Transverse colon (tissue), 4 donors: ENCODE data around the gene SIK3. TPM values are rescaled to one million over a fixed set of nuclear protein-coding genes. Genes with fewer than 3 reads are reported as not detected.

Experiments
- DNase-seq: peaks from one replicate; pipeline ENCODE4 v3.0.0-alpha.2; 2019
- H3K27ac ChIP-seq, 4 donors: fragments of 200-600 bp; sonication (generic); 2 replicates each; pipeline ENCODE4 v1.5.1; 2016 to 2018; ENCODE audit warnings: inconsistent platforms in 4 of 4
- H3K27me3 ChIP-seq: fragments of 200-600 bp; sonication (generic); 2 replicates; pipeline ENCODE4 v1.5.1; 2017; ENCODE audit warnings: inconsistent platforms
- H3K36me3 ChIP-seq, 4 donors: fragments of 200-600 bp; sonication (generic); 2 replicates each; pipeline ENCODE4 v1.5.1; 2017 to 2019; ENCODE audit warnings: inconsistent platforms in 4 of 4
- H3K4me1 ChIP-seq, 4 donors: fragments of 200-600 bp; sonication (generic); 2 replicates each; pipeline ENCODE4 v1.5.1; 2017 to 2020; ENCODE audit warnings: inconsistent platforms in 4 of 4
- H3K4me3 ChIP-seq, 4 donors: fragments of 200-600 bp; sonication (generic); 1 replicate in 1 of 4; 2 replicates in 3 of 4; pipeline versions ENCODE4 v1.5.1 to v1.6.1; 2017 to 2019; ENCODE audit warnings: inconsistent platforms in 4 of 4
- H3K9me3 ChIP-seq, 2 donors: fragments of 200-600 bp; sonication (generic); 2 replicates each; pipeline ENCODE4 v1.5.1; 2017 to 2019; ENCODE audit warnings: inconsistent platforms in 2 of 2
- CTCF ChIP-seq, 5 experiments: fragments of 200-600 bp in 3 of 5; fragments of 450-650 bp in 2 of 5; sonication (generic) in 3 of 5; IDR thresholded peaks; 1 replicate in 2 of 5; 2 replicates in 3 of 5; pipeline ENCODE4 v1.5.1; 2016 to 2017; ENCODE audit warnings: antibody characterized with exemption in 5 of 5, inconsistent platforms in 3 of 5, mild to moderate bottlenecking in 2 of 5, moderate library complexity in 1 of 5
- EP300 ChIP-seq: sonication (generic); formaldehyde crosslinking; IDR thresholded peaks from one replicate; pipeline ENCODE4 v1.6.1; 2017; ENCODE audit warnings: antibody characterized with exemption, low read depth
- POLR2A ChIP-seq: fragments of 450-650 bp; IDR thresholded peaks from one replicate; pipeline ENCODE4 v1.6.1; 2016; ENCODE audit warnings: antibody characterized with exemption, mild to moderate bottlenecking, moderate library complexity
- POLR2AphosphoS5 ChIP-seq, 3 donors: sonication (generic); formaldehyde crosslinking; IDR thresholded peaks; one replicate each; pipeline ENCODE4 v1.6.1; 2016; ENCODE audit warnings: antibody characterized with exemption in 3 of 3
- WGBS, 2 donors: methylation state at CpG; one replicate each; pipeline ENCODE4 v1.1.5; 2018; ENCODE audit warnings: low coverage in 1 of 2; 5-methylcytosine and 5-hydroxymethylcytosine counted together
- in situ Hi-C, 4 donors: fragments of 200-750 bp; cut with MboI; loops; one replicate each; pipeline versions ENCODE4 v1.15.0 to v1.15.1; 2017; ENCODE audit warnings: low sequenced_read_pairs in 3 of 4, low pct_ligation_motif_present in 1 of 4, low pct_unique_long_range_greater_than_20kb in 1 of 4
- intact Hi-C: fragments of 100-400 bp; cut with DNase I; formaldehyde crosslinking; loops from one replicate; pipeline ENCODE4 v1.15.1; 2023; ENCODE audit warnings: low total_unique reads
- total RNA-seq, 4 donors: library from RNA; depleted of rRNA; stranded (reverse); fragments of >200 nt; gene quantifications; one replicate each; pipeline ENCODE4 v1.1.0, GENCODE V29; 2016

SIK3 gene
- total RNA-seq, 4 donors from 2014 or later = 35.6 to 68.6 (median 38.9) TPM

GRCh38 chr11:117110294-117110950 is 12.2 kb upstream of the SIK3 start:
- DNase-seq = no peak
- Histone ChIP-seq H3K27me3 (no peaks in the 10 kb centered on the region), H3K4me1 (peaks cover 0 to 4% (median 1%) of the 10 kb centered on the region in 4 donors), H3K9me3 (no peaks in the 10 kb centered on the region), H3K27ac (no peak overlapping the region), H3K4me3 (no peak overlapping the region), H3K36me3 (no peaks in the 10 kb centered on the region)
- 94% methylated on average over 24 of the region's 39 CpGs; no CpG with 5 or more reads in 1 of the 2 donors for WGBS, 2 donors
- intact Hi-C loops (no loop called here), in situ Hi-C loops (loop anchor here in 2 of 4 donors (25.0 kb wide), 1 partner anchor 323 kb away; the partner anchor contains the start of genes APOA5 (in 2 of the 2) and ZPR1 (in 2 of the 2))
- TF ChIP-seq POLR2AphosphoS5 (IDR thresholded peaks at IDR 0.05) (no peak), EP300 (no peak), CTCF (IDR thresholded peaks at IDR 0.05) (no peak), POLR2A (no peak)

DNA sequence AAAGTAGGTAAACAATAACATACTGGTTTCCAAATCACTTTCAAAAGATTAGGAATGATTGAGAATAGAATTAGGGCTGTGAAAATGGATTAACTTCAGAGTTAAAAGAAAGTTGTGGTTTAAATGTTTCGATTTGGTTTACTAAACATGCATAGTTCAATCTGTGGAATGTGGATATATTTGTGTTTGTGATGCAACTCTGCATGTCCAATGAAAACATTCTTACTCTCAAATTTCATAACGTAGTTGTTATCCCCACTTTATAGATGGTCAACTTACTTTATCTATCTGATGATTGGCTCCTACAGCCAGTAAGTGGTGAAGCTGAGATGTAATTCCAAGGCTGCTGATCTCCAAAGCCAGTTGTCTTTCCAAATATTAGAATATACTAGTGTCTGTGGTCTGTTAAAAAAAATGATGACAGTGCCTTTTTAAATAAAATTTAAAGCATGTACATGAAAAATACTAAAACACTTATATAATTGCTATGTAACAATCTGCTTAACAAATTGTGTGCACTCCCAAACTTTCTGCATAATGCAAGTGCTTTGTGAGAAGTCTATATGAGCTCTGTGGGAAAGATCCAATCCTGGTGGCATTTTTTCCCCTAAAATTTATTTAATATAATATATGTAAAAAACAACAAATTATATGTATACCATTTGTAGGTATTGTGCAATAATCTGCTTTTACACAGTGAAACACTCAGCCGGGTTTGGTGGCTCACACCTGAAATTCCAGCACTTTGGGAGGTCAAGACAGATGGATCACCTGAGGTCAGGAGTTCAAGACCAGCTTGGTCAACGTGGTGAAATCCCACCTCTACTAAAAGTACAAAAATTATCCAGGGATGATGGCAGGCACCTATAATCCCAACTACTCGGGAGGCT is 9.7 kb upstream of the SIK3 start:
- no peak for TF ChIP-seq CTCF (IDR thresholded peaks at IDR 0.05)
- no peak for TF ChIP-seq POLR2AphosphoS5 (IDR thresholded peaks at IDR 0.05)
- no peak for TF ChIP-seq EP300
- no peak for TF ChIP-seq POLR2A
- WGBS, 2 donors = 59 to 74% methylated on average over 4 to 5 of the region's 5 CpGs
- Histone ChIP-seq H3K36me3 (no peaks in the 10 kb centered on the region), H3K27ac (no peak overlapping the region), H3K27me3 (no peaks in the 10 kb centered on the region), H3K4me3 (no peak overlapping the region), H3K9me3 (no peaks in the 10 kb centered on the region), H3K4me1 (peaks cover 0 to 4% (median 1%) of the 10 kb centered on the region in 4 donors)
- in situ Hi-C loops = loop anchor here (5.0 to 25.0 kb wide), 5 partner anchors 226 to 321 kb away; partner anchors contain the start of genes APOA5 (in 4 of the 4) and ZPR1 (in 2 of the 4)
- intact Hi-C loops = loop anchor here (5.0 kb wide), 1 partner anchor 231 kb away; no protein-coding TSS in a partner anchor
- no peak for DNase-seq

GRCh38 chr11:117100556-117100955 is 2.3 kb upstream of the SIK3 start:
- intact Hi-C loops (no loop called here), in situ Hi-C loops (loop anchor here (5.0 to 25.0 kb wide), 4 partner anchors 223 to 313 kb away; partner anchors contain the start of genes APOA5 (in 4 of the 4) and ZPR1 (in 2 of the 4))
- H3K27me3 ChIP-seq = no peaks in the 10 kb centered on the region
- H3K36me3 ChIP-seq = no peaks in the 10 kb centered on the region
- 89 to 90% methylated on average over 3 of the region's 3 CpGs for WGBS, 2 donors
- no peak for DNase-seq
- no peak overlapping the region for H3K27ac ChIP-seq
- no peaks in the 10 kb centered on the region for H3K9me3 ChIP-seq
- peaks cover 12 to 28% (median 22%) of the 10 kb centered on the region in 4 donors for H3K4me1 ChIP-seq
- no peak overlapping the region for H3K4me3 ChIP-seq
- no peak for TF ChIP-seq CTCF (IDR thresholded peaks at IDR 0.05)

- no peaks in the 10 kb centered on the region for H3K27me3 ChIP-seq
- intact Hi-C loops = no loop called here
- no peaks in the 10 kb centered on the region for H3K36me3 ChIP-seq
- H3K4me3 ChIP-seq = no peak overlapping the region
- in situ Hi-C loops = loop anchor here (5.0 to 25.0 kb wide), 5 partner anchors 112 to 312 kb away; partner anchors contain the start of genes APOA5 (in 4 of the 4) and ZPR1 (in 2 of the 4)
- peak overlapping the region; percentile 90 to 98 (median 96) for H3K27ac ChIP-seq
- TF ChIP-seq CTCF (IDR thresholded peaks at IDR 0.05) = no peak
- TF ChIP-seq POLR2A = no peak
- no peak for TF ChIP-seq EP300
- no peak for TF ChIP-seq POLR2AphosphoS5 (IDR thresholded peaks at IDR 0.05)
- H3K4me1 ChIP-seq = peaks cover 16 to 36% (median 29%) of the 10 kb centered on the region in 4 donors
- no peaks in the 10 kb centered on the region for H3K9me3 ChIP-seq
- WGBS, 2 donors = 86 to 94% methylated on average over 2 of the region's 2 CpGs
- no peak for DNase-seq
These were observed 1.5 kb upstream of the SIK3 start for GRCh38 chr11:117099696-117100095.
